IMR-90 (cell line): ENCODE data around the gene SERPINI2.

Experiments
- BHLHE40 ChIP-seq: fragments of 150-350 bp; IDR thresholded peaks from 2 replicates; pipeline ENCODE4 v1.6.1; 2016; ENCODE audit warnings: mild to moderate bottlenecking, low read depth, low read length
- CTCF ChIP-seq: conservative IDR thresholded peaks from 2 replicates; pipeline ENCODE4 v1.5.1; 2012; ENCODE audit warnings: mild to moderate bottlenecking, low read depth, low read length, improper control_type of control experiment
- NFE2L2 ChIP-seq: fragments of 150-350 bp; IDR thresholded peaks from 2 replicates; pipeline ENCODE4 v1.6.1; 2016; ENCODE audit warnings: low read depth, mild to moderate bottlenecking, low read length
- RAD21 ChIP-seq: IDR thresholded peaks from 2 replicates; pipeline ENCODE4 v1.6.1; 2012; ENCODE audit warnings: low read length, improper control_type of control experiment
- SMC3 ChIP-seq: fragments of 150-350 bp; IDR thresholded peaks from 2 replicates; pipeline ENCODE4 v1.6.1; 2016; ENCODE audit warnings: low read depth, mild to moderate bottlenecking, antibody characterized with exemption, low read length, moderate library complexity
- USF2 ChIP-seq: fragments of 150-350 bp; IDR thresholded peaks from 2 replicates; pipeline ENCODE4 v1.6.1; 2017; ENCODE audit warnings: mild to moderate bottlenecking, antibody characterized with exemption, low read length, low read depth

GRCh38 chr3:167484551-167484950, 10.7 kb upstream of the SERPINI2 start:
- TF ChIP-seq BHLHE40 (no peak), RAD21 (no peak), NFE2L2 (no peak), CTCF (no peak), SMC3 (no peak), USF2 (no peak)
